Measurements from ENCODE around the gene KLC1.
"Not testable (repeated sequence)": the region's sequence is repeated elsewhere in the genome, so short reads cannot be mapped to it uniquely, and the experiment has no call there.

Gene KLC1

DNA sequence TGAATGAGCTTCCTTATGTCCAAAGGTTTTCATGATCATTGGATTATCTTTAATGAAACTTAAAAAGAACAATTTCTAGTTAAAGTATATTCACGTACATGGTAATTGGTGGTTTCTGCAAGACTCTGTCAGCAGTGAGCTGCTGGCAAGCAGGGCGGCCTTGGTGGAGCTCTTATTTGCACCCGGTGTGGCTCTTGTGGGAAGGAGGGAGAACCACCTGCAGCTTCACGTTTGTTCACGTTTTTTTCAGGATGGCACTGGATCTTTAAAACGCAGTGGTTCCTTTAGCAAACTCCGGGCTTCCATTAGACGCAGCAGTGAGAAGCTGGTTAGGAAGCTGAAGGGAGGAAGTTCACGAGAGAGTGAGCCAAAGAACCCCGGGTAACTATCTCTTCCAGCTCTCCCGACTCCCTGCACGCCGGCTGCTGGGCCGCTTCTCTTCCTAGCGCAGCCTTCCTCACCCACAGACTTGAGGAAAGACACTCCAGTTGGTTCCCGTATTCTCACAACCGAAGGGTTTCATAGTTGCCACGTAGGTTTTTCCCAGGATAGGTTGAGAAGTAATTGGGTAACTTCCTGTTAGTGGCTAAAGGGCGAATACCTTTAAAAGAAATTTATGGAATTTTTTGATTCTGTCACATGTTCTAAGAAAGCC lies 57.9 kb downstream of the KLC1 start:
- peak in 3 of 10 donors; percentile 61 to 74 (median 72) for DNase-seq

DNA sequence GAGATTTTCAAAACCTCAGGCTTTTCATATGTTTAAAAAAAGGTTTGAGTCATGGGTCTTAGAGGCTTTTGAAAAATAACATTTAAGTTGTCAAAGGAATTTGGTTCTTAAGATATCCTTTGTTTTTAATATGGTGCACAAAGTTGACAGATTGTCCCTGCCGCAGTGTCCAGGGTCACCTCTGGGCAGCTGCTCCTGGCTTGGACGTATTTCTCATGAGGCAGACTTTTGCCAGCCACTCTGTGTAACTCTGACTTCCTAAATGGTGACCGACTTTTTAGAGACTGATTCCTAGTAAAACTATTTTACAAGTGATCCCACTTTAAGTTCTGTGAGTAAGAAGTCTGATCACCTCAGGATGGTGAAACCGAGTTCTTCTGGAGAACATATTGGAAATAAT lies 58.7 kb downstream of the KLC1 start:
- DNase-seq, result peak in 2 of 10 donors; percentile 11 to 39
- intact Hi-C loops (cut with DNase I), result no loop called here

More for the DNA sequence above, 57.9 kb downstream of the KLC1 start:
- intact Hi-C loops (cut with DNase I), result no loop called here

DNA sequence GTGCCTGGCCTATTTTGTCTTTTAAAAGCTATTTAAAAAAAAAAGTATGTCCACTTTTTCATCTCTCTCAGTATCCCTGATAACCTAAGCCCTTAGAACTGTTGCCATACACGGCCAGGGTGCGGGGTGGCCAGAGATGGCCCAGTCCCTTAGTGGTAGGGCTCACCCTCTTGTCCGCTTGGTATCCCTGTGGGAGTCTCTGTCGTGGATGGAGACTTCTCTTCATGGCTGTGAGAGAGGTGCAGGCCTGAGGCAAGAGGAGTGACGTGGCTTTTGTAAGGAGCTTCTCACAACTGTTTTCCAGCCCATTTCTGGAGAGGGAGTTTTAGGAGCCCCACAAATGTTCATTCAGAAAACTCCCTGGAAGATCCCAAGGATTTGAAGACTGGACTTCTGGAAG lies 59.4 kb downstream of the KLC1 start:
- peak in 2 of 10 donors; percentile 32 to 67 for DNase-seq
- intact Hi-C loops (cut with DNase I), result no loop called here

DNA sequence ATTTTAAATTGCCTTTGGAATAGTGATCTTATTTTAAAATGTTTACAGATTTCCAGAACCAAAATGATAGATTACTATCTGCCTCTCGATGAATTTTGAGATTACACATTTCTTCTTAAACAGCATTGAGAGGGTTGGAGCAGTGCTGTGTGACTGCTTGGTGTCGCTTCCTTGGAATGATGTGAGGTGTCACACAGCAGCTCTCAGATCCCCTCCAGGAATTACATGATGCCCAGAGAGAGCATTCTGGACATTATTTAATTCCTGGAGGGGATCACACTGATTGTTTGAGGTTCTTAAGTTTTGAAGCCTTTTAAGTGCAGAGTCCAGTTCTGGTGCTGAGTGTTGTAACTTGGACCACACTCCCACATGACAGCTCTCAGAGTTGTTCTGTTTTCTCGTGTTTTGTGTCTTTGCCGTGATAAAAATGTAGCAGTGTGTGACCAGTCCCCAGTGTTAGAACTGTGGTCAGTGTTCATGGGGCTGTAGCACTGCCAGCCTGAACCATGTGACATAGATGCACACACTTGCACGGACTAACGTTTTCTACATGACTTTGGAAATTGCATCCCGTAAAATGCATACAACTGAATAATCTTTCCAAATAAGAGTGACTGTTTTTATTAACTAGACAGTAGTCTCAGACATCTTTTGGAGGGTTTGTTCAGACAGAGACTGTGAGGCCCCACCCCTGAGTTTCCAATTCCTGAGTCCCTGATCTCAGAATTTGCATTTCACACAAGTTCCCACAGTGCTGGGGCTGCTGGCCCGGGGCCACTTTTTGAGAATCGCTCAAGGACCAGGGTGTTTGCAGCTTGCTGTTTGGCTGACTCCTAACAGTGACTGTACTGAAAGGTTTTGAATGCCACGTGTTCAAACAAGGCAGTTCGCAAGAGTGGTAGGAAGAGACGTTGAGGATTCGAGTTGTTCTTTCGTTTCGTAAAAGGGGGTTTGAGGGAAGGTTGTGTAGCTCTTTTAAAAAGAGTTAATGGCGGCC lies 60.2 kb downstream of the KLC1 start:
- intact Hi-C loops (cut with DNase I), result no loop called here
- DNase-seq, result peak in 8 of 10 donors; percentile 52 to 95 (median 63)

DNA sequence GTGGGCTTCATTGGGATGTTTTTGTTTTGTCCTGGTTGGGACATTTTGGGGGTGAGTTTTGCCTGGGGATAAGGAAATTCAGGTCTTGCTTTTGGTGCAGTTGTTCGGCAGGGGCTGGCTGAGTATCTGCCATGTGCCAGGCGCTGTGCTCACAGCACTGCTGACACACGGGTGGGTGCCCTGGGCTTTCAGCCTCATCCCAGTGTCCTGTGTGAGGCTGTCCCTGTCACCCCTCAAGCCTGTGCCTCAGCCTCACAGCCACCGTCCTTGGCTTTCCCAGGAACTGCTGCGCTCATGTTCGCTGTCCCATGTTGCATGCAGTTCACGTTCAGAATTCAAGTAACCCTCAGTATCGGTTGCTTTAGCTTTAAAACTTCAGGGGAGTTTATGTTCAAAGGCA lies 61.3 kb downstream of the KLC1 start:
- DNase-seq, result peak in 3 of 10 donors; percentile 36 to 59 (median 50)
- intact Hi-C loops (cut with DNase I), result no loop called here

DNA sequence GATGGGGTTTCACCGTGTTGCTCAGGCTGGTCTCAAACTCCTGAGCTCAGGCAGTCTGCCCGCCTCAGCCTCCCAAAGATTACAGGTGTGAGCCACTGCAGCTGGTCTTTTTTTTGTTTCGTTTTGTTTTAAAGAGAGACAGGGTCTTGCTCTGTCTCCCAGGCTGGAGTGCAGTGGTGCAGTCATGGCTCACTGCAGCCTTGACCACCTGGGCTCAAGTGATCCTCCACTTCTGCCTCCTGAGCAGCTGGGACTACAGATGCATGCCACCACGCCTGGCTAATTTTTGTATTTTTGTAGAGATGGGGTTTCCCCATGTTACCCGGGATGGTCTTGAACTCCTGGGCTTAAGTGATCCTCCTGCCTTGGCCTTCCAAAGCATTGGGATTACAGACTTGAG lies 62.6 kb downstream of the KLC1 start:
- intact Hi-C loops (cut with DNase I), result not testable (repeated sequence)

DNA sequence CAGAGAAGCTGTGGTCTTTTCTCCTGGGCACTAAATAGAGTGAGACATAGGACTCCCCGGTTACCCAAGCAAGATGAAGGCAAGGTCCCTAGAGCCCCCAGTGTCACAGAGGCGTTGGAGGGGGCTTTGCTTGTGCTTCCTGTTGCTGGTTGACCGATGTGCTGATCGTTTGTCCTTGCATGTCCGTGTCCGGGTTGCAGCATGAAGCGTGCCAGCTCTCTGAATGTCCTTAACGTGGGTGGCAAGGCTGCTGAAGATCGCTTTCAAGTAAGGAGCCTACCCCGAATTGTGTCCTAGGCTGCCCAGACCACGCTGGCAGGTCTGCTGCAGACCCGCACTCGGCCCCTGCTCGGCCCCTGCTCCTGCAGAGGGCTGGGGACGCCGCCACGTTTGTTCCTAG lies 63.1 kb downstream of the KLC1 start:
- intact Hi-C loops (cut with DNase I), result no loop called here
- peak in 3 of 10 donors; percentile 24 to 82 (median 49) for DNase-seq

More for the DNA sequence above, 62.6 kb downstream of the KLC1 start:
- DNase-seq, result peak in 1 of 10 donors; percentile 34

DNA sequence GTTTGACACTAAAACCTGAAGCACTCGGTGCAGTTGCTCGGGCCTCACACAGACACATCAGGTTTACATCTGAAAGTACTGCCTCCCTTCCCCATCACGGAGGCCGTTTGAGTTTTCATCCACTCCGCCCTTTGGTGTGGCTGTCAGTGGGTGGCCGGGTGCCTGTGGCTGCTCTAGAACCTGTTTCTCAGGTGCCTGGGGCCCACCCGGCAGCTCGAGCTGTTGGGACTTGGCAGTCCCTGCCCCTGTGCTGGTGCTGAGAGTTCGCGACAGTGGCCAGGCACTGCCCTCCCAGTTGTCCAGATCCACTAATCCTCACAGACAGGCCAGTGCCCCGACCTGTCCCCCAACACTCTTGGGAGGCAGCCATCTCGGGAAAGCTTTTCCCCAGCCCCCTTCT lies 63.9 kb downstream of the KLC1 start:
- peak in 3 of 10 donors; percentile 44 to 81 (median 66) for DNase-seq
- intact Hi-C loops (cut with DNase I), result no loop called here

DNA sequence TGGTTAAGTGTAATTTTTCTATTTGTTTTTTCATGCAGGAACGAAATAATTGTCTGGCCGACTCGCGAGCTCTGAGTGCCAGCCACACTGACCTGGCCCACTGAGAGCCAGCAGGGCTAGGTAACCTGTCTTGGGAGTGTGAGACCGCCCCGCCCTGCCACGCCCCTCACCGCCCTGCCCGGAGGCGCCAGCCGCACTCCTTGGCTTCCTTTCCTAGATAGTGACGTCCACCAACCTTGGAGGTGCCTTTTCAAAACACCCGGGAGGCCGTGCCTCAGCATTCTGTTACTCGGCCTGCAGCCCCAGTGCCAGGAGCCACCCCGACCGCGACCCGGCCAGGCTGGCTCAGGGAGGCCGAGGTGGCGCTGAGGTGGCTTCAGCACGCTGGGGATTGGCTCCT lies 64.5 kb downstream of the KLC1 start:
- intact Hi-C loops (cut with DNase I), result no loop called here
- DNase-seq, result peak in 3 of 10 donors; percentile 57 to 82 (median 71)

DNA sequence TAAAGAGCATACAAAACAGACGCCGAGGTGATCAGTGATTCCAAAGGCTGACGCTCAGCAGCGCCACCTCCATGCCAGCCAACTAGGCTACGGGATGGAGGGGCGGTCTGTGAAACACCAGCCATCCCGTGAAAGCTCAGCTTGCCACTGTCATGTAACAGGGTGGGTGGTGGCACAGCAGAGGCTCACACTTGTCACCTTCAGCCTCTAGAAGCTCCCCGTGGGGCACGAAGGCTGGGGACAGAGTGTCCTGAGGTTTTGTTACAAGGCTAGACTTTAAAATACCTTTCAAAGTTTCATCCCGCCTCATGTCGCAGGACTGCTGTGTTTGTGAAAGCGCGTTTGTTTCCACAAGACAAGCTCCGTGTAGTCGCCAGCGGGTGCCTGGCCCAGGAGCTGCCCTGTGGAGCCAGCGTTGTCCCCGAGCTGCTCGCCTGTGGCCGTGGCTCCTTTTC lies 65.6 kb downstream of the KLC1 start:
- intact Hi-C loops (cut with DNase I), result no loop called here
- peak in 3 of 10 donors; percentile 70 to 81 (median 80) for DNase-seq

DNA sequence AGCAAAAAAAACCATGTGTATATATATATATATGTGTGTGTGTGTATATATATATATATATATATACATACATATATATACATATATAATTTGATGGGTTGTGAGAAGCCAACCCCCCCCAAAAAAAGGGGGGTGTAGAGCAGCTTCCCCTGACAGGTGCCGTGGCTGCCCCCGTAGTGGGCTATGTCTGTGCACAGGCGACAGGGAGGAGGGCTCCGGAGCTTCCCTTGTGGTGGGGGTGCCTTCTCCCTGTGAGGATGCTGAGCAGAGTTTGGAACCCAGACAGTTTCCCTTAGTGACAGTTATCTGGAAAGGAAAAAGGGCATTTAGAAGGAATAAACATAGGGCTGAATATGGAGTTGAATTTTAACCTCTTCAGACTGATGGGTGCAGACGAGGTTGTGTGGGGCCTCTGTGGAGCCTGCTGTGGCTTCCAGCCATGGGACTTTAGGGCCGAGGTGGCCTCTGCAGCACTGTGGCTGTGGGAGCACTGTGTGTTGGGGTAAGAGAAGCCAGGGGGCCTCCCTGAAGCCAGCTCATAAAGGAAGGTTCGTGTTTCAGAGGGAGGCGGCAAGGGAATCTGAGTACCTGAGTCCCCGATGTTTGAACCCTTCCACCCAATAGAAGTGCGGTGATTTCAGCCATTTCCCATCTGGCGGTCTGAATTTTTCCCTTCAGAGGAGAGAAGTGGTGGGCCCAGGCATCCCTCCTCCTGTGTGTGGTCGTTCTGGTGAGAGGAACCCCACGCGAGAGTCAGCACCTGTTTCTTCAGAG lies 66.5 kb downstream of the KLC1 start:
- intact Hi-C loops (cut with DNase I), result no loop called here

DNA sequence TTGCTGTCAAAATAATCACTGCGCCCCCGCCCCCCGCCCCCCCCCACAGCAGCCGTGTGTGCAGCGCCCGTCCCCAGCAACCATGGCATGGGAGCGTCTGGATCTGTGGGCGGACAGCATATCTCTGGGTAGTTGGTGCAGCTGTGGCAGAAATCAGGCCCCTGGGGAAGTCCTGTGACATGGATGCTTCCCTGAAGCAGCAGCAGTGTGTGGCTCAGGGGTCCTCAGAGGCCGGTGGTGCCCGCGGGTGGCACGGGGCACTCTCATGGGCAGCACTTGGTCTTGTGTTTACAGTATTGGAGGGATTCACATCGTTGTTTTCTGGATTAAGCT lies 67.0 kb downstream of the KLC1 start:
- peak in 3 of 10 donors; percentile 73 to 88 (median 87) for DNase-seq
- intact Hi-C loops (cut with DNase I), result no loop called here

More for the DNA sequence above, 66.5 kb downstream of the KLC1 start:
- DNase-seq, result peak in 2 of 10 donors; percentile 46 to 68

DNA sequence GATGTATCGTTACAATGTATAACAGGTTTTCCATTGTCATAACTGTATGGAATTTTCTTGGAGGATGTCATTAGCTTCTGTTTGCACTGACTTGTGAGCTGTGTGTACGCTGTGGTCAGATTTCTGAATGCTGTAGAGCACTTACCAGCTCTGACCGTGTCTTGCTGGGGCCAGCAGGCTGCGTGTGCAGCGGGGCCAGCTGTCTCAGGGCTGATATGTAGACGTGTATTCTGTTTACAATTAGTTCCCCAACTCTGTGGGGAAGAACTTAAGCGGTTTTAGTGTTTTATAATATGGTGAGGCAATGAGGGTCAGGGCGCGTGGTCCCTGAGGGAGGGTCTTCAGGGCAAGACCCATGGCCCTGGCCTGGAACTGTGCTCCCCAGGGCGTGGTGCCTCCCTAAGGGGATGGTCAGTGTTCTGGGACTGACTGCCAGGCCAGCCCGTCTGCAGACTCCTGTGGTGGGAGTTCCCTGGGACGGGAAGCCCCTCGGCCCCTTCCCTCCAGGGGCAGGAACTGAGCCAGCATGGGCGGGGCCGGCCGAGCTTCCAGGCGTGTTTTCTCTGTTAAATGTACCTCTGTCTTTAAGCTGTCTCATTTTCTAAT lies 67.6 kb downstream of the KLC1 start:
- intact Hi-C loops (cut with DNase I), result no loop called here
- DNase-seq, result peak in 3 of 10 donors; percentile 62 to 85 (median 78)

DNA sequence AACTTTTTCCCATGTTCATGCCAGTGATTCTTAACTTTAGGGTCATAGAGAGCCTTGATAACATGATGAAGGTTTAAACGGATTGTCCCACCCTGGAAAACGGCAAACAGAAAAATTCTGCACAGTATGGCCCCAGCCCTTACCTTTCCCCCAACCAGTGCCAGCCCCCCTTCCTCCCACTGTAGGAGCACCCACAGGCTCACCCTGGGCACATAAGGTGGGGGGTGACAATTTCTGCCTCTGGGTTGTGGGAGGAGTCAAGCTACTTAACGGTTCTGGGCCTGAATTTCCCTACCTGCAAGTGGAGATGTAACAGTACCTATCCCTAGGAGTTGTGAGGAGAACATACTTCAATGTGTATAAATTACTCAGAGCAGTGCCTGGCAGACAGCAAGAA lies 68.2 kb downstream of the KLC1 start:
- intact Hi-C loops (cut with DNase I), result no loop called here
- DNase-seq, result peak in 2 of 10 donors; percentile 41 to 47

DNA sequence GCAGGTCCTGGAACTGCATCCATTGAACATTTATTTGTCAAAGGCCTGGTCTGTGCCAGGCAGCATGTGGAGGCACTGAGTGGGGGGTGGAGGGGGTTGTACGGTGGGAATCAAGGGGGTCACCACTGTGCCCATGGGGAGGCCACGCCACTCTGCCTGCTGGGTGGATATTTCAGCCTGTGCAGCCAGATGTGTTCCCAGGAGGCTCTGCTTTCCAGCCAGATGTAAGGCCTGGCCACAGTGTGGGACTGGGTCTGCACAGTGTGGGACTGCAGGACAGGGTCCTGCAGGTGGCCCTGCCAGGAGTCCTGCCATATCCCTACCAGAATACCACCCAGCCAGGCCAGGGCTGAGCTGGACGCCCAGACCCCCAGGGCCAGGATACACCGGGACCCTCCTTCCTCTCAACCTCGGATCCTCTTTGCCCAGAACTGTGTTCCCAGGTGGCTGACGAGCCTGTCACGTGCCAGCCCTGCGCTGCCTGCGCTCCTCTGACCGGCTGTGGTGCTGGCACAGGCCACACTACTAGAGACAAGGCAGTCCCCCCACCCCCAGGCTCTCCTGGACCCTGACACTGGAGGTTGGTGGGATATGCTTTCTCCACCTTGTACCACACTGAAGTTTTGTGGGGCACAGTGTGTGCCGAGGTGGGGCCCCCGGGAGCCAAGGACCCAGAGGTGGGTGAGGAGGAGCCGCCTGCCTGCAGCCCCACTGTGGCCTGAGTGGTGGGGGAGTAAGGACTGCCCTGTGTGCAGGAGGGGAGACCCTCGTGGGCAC lies 68.8 kb downstream of the KLC1 start:
- intact Hi-C loops (cut with DNase I), result no loop called here
- peak in 4 of 10 donors; percentile 21 to 73 (median 64) for DNase-seq

DNA sequence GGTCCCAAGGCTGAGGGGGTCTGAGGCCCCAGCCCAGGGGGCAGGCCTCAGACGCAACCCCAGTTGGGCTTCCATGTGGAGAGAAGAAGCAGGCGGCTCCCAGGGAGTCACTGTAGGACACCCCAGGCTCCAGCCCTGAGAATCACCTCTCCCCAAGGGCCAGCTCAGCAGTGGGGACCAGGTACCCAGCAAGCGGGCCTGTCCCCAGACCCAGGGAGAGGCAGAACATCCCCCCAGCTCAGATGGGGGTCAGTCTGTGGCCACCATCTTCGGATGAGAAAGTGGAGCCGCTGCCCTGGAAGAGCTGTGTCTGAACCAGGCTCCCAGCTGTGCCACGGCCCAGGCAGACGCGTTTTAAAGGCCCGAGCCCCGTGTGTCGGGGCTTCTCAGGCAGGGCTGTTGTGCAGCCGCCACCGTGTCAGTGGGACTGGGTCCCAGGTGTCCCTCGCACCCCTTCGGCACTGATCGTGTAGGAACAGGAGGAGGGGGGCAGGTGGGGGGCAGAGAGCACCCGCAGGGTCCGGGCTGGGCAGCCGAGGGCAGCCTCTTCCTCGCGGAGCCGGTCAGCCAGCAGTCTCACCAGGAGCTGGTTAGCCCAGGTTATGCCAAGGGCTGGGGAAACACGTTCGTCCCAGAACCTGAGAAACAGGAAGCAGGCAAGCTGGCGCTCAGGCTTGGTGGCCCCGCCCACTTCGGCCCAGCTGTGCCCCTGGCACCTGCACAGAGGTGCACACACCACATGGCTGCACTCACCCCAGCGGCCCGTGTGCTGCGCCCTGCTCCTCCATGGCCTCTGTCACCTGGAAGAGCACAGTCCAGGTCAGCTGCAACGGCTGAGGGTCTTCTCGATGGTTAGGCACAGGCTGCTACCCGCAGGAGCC lies 69.6 kb downstream of the KLC1 start:
- intact Hi-C loops (cut with DNase I), result no loop called here
- DNase-seq, result peak in 4 of 10 donors; percentile 17 to 83 (median 66)

DNA sequence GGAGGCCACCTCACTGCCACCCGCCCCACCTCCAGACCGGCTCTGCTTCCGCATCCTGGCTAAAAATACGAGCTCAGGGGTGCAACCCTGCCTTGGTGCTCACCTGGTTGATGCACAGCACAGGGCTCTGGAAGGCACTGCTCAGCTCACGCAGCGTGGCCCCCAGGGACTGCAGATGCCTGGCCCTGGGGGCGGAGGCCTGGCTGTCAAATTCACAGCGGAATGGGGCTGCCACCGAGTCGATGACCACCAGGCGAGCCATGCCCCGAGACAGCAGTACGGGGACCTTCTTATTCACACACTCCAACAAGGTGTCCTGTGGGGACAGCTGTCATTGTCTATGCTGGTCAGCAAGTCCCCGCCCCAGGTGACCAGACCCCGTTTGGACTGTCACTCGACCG lies 70.2 kb downstream of the KLC1 start:
- intact Hi-C loops (cut with DNase I), result no loop called here
- DNase-seq, result peak in 4 of 10 donors; percentile 16 to 83 (median 60)
